Coronary artery (tissue), 2 donors: Measurements from ENCODE around the gene FAR1.

Experiments
- DNase-seq: peaks from one replicate; pipeline ENCODE4 v3.0.0-alpha.2; 2017; ENCODE audit warnings: low spot score
- H3K27ac ChIP-seq, 2 donors: fragments of 200-600 bp; sonication (generic); one replicate each; pipeline ENCODE4 v1.5.1; 2016 to 2019
- H3K4me3 ChIP-seq: fragments of 200-600 bp; sonication (generic); 2 replicates; pipeline ENCODE4 v1.5.1; 2016; ENCODE audit warnings: mild to moderate bottlenecking, moderate library complexity
- TF ChIP-seq, protein P1 (sequence below): fragments of 200-600 bp; sonication (generic); IDR thresholded peaks from one replicate; pipeline ENCODE4 v1.5.1; 2019; ENCODE audit warnings: antibody characterized with exemption

Gene FAR1

DNA sequence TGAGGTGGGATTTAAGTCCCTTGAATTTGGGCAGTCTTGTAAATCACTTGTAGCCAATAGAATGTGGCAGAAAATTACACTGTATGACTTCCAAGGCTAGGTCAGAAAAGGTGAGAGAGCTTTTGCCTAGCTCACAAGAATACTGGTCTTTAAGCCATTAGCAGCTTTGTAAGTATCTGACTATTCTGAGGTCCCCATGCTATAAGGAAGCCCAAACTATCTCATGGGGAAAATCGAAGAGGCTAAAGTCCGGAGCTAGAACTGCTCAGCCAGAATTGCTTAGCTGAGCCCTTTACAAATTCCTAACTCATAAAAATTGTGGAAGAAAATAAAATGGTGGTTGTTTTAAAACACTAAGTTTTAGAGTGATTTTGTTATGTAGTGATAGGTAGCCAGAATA is 13.0 kb downstream of the FAR1 start:
- no peak overlapping the region for H3K27ac ChIP-seq
- TF ChIP-seq, protein P1, sequence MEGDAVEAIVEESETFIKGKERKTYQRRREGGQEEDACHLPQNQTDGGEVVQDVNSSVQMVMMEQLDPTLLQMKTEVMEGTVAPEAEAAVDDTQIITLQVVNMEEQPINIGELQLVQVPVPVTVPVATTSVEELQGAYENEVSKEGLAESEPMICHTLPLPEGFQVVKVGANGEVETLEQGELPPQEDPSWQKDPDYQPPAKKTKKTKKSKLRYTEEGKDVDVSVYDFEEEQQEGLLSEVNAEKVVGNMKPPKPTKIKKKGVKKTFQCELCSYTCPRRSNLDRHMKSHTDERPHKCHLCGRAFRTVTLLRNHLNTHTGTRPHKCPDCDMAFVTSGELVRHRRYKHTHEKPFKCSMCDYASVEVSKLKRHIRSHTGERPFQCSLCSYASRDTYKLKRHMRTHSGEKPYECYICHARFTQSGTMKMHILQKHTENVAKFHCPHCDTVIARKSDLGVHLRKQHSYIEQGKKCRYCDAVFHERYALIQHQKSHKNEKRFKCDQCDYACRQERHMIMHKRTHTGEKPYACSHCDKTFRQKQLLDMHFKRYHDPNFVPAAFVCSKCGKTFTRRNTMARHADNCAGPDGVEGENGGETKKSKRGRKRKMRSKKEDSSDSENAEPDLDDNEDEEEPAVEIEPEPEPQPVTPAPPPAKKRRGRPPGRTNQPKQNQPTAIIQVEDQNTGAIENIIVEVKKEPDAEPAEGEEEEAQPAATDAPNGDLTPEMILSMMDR: no peak
- no peak for DNase-seq
- no peak overlapping the region for H3K4me3 ChIP-seq

DNA sequence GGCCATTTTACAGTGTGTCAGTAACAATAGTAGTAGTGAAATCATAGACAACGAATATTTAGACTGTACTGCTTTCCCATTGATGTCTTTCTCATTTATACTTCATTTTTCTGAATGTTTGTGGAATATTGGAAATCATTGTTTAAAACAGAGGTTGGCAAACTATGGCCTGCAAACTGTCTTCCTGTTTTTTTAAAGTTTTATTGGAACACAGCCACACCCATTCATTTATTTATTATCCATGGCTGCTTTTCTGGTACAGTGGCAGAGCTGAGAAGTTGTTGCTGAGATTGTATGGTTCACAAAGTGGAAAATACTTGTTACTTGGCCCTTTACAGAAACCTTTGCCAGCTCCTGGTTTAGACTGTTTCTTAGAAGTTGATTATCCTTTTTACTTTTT is 13.7 kb downstream of the FAR1 start:
- TF ChIP-seq, protein P1: no peak
- Histone ChIP-seq H3K4me3 (no peak overlapping the region), H3K27ac (no peak overlapping the region)
- DNase-seq: no peak

DNA sequence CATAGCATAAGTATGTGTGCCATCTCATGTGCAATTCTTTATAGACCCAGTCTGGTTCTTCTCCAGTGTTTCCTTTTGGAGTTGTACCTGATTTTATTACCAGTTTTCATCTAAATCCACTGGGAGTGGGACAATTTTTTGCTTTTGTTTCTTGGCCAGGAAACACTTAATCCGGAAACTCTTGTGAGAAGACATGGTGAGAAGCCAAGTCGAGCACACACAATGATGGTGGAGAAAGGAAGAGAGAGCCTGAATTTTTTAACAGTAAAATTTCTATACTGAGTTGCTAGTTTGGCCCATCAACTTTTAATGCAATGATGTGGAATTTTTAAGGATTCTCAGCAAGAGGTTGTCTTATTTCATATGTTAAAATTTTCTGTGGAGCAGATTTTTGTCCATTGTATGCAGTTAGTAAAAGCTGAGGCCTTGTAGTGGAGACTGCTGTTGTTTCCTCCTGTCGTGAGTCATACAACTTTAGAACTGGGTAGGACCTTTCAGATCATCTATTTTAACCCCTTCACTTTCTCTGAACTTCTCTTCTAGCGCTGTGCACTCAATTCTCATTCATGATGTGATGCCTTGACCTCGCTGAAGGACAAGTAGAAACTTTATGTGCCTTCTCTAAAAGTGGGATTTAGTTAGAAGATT is 17.1 kb downstream of the FAR1 start:
- no peak overlapping the region for H3K27ac ChIP-seq
- no peak overlapping the region for H3K4me3 ChIP-seq
- TF ChIP-seq, protein P1: no peak
- DNase-seq: no peak

DNA sequence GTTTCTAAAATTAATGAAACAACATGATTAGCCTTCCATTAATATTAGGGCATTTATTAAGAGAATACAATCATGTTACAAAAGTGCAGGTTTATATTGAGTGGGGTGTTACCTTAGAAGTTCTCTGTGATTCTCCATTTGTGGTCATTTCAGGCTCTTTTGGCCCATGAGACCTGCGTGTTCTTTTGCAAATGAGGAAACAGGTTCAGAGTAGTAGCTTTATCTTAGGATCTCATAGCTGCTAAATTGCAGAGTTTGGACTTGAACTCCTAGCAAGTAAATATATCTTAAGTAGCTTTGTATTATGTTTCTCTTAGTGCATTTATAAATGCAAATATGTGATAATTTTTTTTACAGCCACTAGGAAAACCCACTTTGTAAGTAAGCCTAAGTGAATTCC is 18.3 kb downstream of the FAR1 start:
- Histone ChIP-seq H3K4me3 (no peak overlapping the region), H3K27ac (no peak overlapping the region)
- TF ChIP-seq, protein P1: no peak
- no peak for DNase-seq

DNA sequence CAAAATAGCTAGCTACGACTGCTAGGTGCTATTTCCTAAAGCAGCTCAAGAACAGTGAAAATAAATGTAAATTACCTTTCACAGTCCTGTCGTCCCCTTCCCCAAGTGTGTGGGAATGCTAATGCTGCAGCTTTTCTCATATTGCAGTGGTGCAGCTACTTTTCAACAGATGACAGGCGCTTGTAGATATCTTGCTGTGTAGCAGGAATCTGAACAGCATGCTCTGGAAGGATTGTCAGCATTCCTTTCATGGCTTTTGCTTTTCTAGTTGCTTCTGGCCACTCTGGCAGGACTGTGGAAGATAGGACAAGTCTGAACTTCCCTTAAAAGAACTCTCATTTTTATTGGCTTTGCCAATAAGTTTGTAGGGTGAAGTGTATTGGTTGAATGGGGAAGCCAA is 18.8 kb downstream of the FAR1 start:
- Histone ChIP-seq H3K4me3 (no peak overlapping the region), H3K27ac (no peak overlapping the region)
- no peak for DNase-seq
- TF ChIP-seq, protein P1: no peak

DNA sequence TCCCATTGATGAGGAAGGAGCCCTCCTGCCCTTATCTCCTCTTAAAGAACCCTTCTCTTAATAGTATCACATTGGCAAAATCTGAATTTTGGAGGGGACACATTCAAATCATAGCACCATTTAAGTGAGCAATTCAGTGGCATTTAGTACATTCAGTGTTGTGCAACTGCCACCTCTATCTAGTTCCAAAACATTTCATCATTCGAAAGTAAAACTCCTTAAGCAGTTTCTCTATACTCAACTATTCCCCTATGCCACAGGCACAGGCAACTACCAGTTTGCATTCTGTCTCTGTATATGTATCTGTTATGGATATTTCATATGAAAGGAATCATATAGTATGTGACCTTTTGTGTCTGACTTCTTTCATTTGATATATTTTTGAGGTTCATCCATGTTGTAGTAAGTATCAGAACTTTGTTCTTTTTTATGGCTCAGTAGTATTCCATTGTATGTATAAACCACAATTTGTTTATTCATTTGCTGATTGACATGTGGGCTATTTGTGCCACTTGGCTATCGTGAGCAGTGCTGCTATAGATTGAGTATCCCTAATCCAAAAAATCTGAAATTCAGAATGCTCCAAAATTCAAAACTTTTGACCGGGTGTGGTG is 22.9 kb downstream of the FAR1 start:
- TF ChIP-seq, protein P1: no peak
- DNase-seq: no peak
- H3K27ac ChIP-seq: no peak overlapping the region
- no peak overlapping the region for H3K4me3 ChIP-seq

DNA sequence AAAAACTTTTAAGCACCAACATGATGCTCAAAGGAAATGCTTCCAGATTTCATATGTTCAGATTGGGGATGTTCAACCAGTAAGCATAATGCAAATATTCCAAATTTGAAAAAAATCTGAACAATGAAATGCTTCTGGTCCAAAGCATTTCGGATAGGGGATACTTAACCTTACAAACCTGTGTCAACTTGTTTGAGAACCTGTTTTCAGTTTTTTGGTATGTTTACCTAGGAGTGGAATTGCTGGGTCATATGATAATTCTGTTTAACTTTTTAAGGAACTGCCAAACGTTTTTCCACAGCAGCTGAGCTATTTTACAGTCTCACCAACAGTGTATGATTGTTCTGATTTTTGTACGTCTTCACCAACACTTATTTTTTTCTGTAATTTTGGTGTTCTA is 23.7 kb downstream of the FAR1 start:
- no peak for DNase-seq
- no peak overlapping the region for H3K27ac ChIP-seq
- no peak overlapping the region for H3K4me3 ChIP-seq
- TF ChIP-seq, protein P1: no peak
